A673 (cell line): ENCODE data around the gene MATN1.

Experiments used
- EZH2 ChIP-seq: fragments of 200-600 bp; sonication (generic); IDR thresholded peaks from 2 replicates; pipeline ENCODE4 v1.6.1; 2017; ENCODE audit warnings: borderline replicate concordance, low read depth, mild to moderate bottlenecking, mixed read lengths, antibody characterized with exemption, low read length; ENCODE audit not compliant: poor library complexity, severe bottlenecking
- TF ChIP-seq, protein P1 (sequence below): fragments of 300-800, 200-600 bp; sonication (generic); conservative IDR thresholded peaks from 2 replicates; pipeline ENCODE4 v1.5.1; 2017; ENCODE audit warnings: low read depth, mild to moderate bottlenecking, antibody characterized with exemption, low read length, moderate library complexity, mixed read lengths

DNA sequence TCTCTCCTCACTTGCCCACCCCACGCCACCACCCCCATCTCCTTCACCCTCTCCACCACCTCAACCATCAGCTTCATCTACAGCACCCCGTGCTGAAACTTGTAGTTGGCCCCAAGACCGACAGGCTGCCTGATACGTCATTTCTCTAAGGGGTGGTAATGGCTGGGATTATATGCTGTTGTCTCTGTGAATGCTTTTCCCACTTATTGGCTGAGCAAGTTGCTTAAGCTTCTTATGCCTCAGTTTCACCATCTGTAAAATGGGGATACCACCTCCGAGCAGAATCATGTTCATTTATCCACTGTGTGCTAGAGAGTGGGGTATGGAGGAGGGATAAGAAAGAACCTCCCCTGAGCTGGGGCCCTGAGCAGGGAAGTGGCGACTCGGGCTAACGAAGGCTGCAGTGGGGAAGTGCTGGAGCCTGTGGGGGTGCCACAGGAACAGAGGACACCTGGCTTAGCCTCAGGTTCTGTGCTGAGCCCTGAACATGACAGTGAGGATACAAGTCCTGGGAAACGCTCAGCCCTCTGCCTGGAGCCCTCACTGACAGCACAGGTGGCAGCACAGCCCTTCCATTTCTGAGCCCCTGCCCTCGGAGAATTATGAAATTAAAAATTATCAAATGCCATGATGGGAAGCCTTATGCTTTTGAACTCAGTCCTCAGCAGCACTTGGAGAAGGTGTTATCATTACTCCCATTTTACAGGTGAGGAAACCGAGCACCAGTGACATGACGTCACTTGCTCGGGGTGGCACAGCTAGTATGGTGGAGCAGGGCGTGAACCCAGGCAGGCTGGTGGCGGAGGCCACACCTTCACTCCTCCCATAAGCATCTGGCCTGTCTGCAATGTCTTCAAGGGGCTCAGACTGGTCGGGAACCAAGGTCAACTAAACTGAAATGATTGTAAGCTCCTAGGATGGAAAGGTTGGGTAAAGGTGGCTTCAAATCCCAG lies 2.8 kb downstream of the MATN1 start:
- TF ChIP-seq, protein P1, sequence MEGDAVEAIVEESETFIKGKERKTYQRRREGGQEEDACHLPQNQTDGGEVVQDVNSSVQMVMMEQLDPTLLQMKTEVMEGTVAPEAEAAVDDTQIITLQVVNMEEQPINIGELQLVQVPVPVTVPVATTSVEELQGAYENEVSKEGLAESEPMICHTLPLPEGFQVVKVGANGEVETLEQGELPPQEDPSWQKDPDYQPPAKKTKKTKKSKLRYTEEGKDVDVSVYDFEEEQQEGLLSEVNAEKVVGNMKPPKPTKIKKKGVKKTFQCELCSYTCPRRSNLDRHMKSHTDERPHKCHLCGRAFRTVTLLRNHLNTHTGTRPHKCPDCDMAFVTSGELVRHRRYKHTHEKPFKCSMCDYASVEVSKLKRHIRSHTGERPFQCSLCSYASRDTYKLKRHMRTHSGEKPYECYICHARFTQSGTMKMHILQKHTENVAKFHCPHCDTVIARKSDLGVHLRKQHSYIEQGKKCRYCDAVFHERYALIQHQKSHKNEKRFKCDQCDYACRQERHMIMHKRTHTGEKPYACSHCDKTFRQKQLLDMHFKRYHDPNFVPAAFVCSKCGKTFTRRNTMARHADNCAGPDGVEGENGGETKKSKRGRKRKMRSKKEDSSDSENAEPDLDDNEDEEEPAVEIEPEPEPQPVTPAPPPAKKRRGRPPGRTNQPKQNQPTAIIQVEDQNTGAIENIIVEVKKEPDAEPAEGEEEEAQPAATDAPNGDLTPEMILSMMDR: no peak
- TF ChIP-seq EZH2: no peak
